ENCODE results near the gene PTGFR. TPM values are rescaled to one million over a fixed set of nuclear protein-coding genes. Genes with fewer than 3 reads are reported as not detected.

The PTGFR gene
- polyA plus RNA-seq, 3 donors = 0.43 to 0.88 TPM; not detected in 1

DNA sequence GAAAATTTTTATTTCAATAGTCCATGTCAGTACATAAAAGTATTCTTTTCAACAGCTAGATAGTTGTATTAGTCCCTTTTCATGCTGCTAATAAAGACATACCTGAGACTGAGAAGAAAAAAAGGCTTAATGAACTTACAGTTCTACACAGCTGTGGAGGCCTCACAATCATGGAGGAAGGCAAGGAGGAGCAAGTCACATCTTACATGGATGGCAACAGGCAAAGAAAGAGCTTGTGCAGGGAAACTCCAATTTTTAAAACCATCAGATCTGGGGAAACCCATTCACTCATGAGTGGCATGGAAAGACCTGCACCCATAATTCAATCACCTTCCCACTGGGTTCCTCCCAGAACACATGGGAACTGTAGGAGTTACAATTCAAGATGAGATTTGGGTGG, 50.7 kb downstream of the PTGFR start:
- Mint-ChIP-seq H3K9me3 (peaks cover 0 to 22% (median 4%) of the 10 kb centered on the region in 7 donors), H3K4me3 (no peak overlapping the region), H3K4me1 (no peaks in the 10 kb centered on the region), H3K27me3 (ENCODE audit: low read depth in 3 of 3) (peaks cover 0 to 2% (median 0%) of the 10 kb centered on the region in 3 donors), H3K36me3 (no peaks in the 10 kb centered on the region), H3K27ac (no peak overlapping the region)
- Histone ChIP-seq H4K20me1 (ENCODE audit: insufficient read depth, low read length) (no peaks in the 10 kb centered on the region), H3K4me1 (ENCODE audit: control insufficient read depth in 1 of 2, insufficient read depth in 2 of 2, low read length in 2 of 2) (no peaks in the 10 kb centered on the region), H3K4me3 (replicated peaks in 1 of 3; ENCODE audit: low read depth in 2 of 3, low read length in 3 of 3) (no peak overlapping the region), H3K36me3 (replicated peaks in 1 of 2; ENCODE audit: control insufficient read depth in 1 of 2, insufficient read depth in 2 of 2, low read length in 2 of 2) (no peaks in the 10 kb centered on the region), H3K4me2 (replicated peaks; ENCODE audit: extremely low read depth, low read length, poor library complexity, severe bottlenecking) (no peak overlapping the region), H3K9me3 (replicated peaks in 1 of 2; ENCODE audit: control insufficient read depth in 1 of 2, insufficient read depth in 1 of 2, low read length in 2 of 2) (peaks cover 0 to 7% of the 10 kb centered on the region in 2 donors), H3K27ac (ENCODE audit: low read depth in 1 of 2, low read length in 2 of 2) (no peak overlapping the region), H2AFZ (ENCODE audit: insufficient read depth, low read depth, low read length, poor library complexity, severe bottlenecking) (no peak overlapping the region), H3K79me2 (ENCODE audit: insufficient read depth, low read length) (no peaks in the 10 kb centered on the region), H3K27me3 (ENCODE audit: control insufficient read depth in 2 of 2, insufficient read depth in 2 of 2, low read length in 2 of 2) (no peaks in the 10 kb centered on the region), H3K9ac (ENCODE audit: insufficient read depth, low read length, poor library complexity, severe bottlenecking) (no peak overlapping the region)
- intact Hi-C loops (cut with micrococcal nuclease) = no loop called here
- DNase-seq = no peak
- TF ChIP-seq, protein P1, sequence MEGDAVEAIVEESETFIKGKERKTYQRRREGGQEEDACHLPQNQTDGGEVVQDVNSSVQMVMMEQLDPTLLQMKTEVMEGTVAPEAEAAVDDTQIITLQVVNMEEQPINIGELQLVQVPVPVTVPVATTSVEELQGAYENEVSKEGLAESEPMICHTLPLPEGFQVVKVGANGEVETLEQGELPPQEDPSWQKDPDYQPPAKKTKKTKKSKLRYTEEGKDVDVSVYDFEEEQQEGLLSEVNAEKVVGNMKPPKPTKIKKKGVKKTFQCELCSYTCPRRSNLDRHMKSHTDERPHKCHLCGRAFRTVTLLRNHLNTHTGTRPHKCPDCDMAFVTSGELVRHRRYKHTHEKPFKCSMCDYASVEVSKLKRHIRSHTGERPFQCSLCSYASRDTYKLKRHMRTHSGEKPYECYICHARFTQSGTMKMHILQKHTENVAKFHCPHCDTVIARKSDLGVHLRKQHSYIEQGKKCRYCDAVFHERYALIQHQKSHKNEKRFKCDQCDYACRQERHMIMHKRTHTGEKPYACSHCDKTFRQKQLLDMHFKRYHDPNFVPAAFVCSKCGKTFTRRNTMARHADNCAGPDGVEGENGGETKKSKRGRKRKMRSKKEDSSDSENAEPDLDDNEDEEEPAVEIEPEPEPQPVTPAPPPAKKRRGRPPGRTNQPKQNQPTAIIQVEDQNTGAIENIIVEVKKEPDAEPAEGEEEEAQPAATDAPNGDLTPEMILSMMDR (IDR thresholded peaks at IDR 0.05) = no peak

DNA sequence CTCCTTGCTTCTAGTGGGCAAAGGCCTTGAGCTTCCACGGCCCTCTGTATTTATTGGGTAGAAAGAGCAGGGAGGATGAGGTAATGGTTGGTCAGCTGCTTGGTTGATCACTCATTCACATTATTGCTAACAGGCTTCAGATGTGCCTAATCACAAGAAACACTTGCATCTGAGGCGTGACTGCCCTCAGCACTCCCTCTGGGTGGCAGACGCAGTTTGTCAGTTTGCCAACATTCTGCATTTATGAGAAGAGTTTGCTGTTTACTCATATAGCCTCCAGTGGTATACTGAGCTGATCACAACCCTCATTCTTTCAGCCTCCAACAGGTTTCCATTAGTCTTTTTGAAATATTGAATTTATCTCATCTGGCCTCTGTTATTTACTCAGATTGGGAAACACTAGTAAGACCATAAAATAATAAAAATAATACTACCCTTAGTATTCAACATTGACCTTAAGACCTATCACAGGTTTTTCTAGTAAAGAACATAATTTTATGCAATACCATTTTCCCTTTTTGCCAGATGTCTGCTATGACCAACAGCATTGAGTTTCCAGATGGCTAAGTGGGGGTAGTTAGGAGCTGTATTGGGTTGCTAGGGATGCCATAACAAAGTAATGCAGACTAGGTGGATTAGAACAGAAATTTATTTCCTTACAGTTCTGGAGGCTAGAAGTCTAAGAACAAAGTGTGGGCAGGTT, 53.3 kb downstream of the PTGFR start:
- Histone ChIP-seq H3K4me2 (replicated peaks; ENCODE audit: extremely low read depth, low read length, poor library complexity, severe bottlenecking) (no peak overlapping the region), H3K9me3 (replicated peaks in 1 of 2; ENCODE audit: control insufficient read depth in 1 of 2, insufficient read depth in 1 of 2, low read length in 2 of 2) (peaks cover 1 to 7% of the 10 kb centered on the region in 2 donors), H3K9ac (ENCODE audit: insufficient read depth, low read length, poor library complexity, severe bottlenecking) (no peak overlapping the region), H3K79me2 (ENCODE audit: insufficient read depth, low read length) (no peaks in the 10 kb centered on the region), H3K4me3 (replicated peaks in 1 of 3; ENCODE audit: low read depth in 2 of 3, low read length in 3 of 3) (no peak overlapping the region), H3K36me3 (replicated peaks in 1 of 2; ENCODE audit: control insufficient read depth in 1 of 2, insufficient read depth in 2 of 2, low read length in 2 of 2) (no peaks in the 10 kb centered on the region), H3K27me3 (ENCODE audit: control insufficient read depth in 2 of 2, insufficient read depth in 2 of 2, low read length in 2 of 2) (no peaks in the 10 kb centered on the region), H4K20me1 (ENCODE audit: insufficient read depth, low read length) (no peaks in the 10 kb centered on the region), H3K27ac (ENCODE audit: low read depth in 1 of 2, low read length in 2 of 2) (no peak overlapping the region), H3K4me1 (ENCODE audit: control insufficient read depth in 1 of 2, insufficient read depth in 2 of 2, low read length in 2 of 2) (no peaks in the 10 kb centered on the region), H2AFZ (ENCODE audit: insufficient read depth, low read depth, low read length, poor library complexity, severe bottlenecking) (no peak overlapping the region)
- no peaks in the 10 kb centered on the region for H3K36me3 Mint-ChIP-seq
- no peak for DNase-seq
- peaks cover 2 to 29% (median 7%) of the 10 kb centered on the region in 7 donors for H3K9me3 Mint-ChIP-seq
- intact Hi-C loops (cut with micrococcal nuclease) = no loop called here
- no peak overlapping the region for H3K27ac Mint-ChIP-seq
- H3K4me1 Mint-ChIP-seq = no peaks in the 10 kb centered on the region
- no peak overlapping the region for H3K4me3 Mint-ChIP-seq
- TF ChIP-seq, protein P1 (IDR thresholded peaks at IDR 0.05) = no peak
- no peaks in the 10 kb centered on the region for H3K27me3 Mint-ChIP-seq (ENCODE audit: low read depth in 3 of 3)
- WGBS (ENCODE audit: insufficient coverage) = no CpG with 5 or more reads among the region's 3 CpGs

Data from CD14-positive monocyte (primary cell).